CD8-positive, alpha-beta memory T cell (primary cell): ENCODE results near the gene MOCS3. TPM values are rescaled to one million over a fixed set of nuclear protein-coding genes. Genes with fewer than 3 reads are reported as not detected.
A peak's percentile ranks its signal among the peaks of the same experiment; 100 is the strongest.

ENCODE experiments used
- CTCF ChIA-PET: fragments of 350-600 bp; sonication (Branson Sonifier 250); formaldehyde crosslinking; loops from one replicate; lab custom pipeline; 2021; ENCODE audit warnings: antibody characterized with exemption; lab: Charles Lee
- POLR2A ChIA-PET: fragments of 350-600 bp; sonication (Branson Sonifier 250); formaldehyde crosslinking; loops from one replicate; lab custom pipeline; 2021; ENCODE audit warnings: antibody characterized with exemption; lab: Charles Lee
- DNase-seq, 5 donors: peaks; one replicate each; pipeline versions ENCODE4 v3.0.0 to v3.0.0-alpha.2; 2020 to 2022; ENCODE audit warnings: mixed read lengths in 1 of 5
- H3K27ac ChIP-seq: one replicate; pipeline ENCODE4 v1.7.0; 2013; ENCODE audit warnings: low read depth, mild to moderate bottlenecking, low read length, moderate library complexity
- H3K27me3 ChIP-seq: 2 replicates; pipeline ENCODE4 v1.7.0; 2013; ENCODE audit warnings: low read length, mild to moderate bottlenecking; ENCODE audit not compliant: insufficient read depth, poor library complexity, severe bottlenecking
- H3K36me3 ChIP-seq: 2 replicates; pipeline ENCODE4 v1.7.0; 2013; ENCODE audit warnings: mild to moderate bottlenecking, low read length, moderate library complexity; ENCODE audit not compliant: insufficient read depth
- H3K4me1 ChIP-seq: 2 replicates; pipeline ENCODE4 v1.7.0; 2013; ENCODE audit warnings: mild to moderate bottlenecking, low read length, moderate library complexity; ENCODE audit not compliant: insufficient read depth
- H3K4me3 ChIP-seq: 2 replicates; pipeline ENCODE4 v1.7.0; 2013; ENCODE audit warnings: mild to moderate bottlenecking, low read length
- H3K9me3 ChIP-seq: 2 replicates; pipeline ENCODE4 v1.7.0; 2013; ENCODE audit warnings: mild to moderate bottlenecking, low read length
- H3K27ac Mint-ChIP-seq, 8 donors: one replicate each; pipeline ENCODE4 v1.8.0; 2020 to 2021; ENCODE audit warnings: mixed read lengths in 8 of 8, mild to moderate bottlenecking in 6 of 8, inconsistent platforms in 3 of 8, moderate library complexity in 3 of 8
- H3K27me3 Mint-ChIP-seq, 2 donors: one replicate each; pipeline ENCODE4 v1.8.0; 2020 to 2021; ENCODE audit warnings: mixed read lengths in 2 of 2, mild to moderate bottlenecking in 1 of 2, moderate library complexity in 1 of 2
- H3K36me3 Mint-ChIP-seq, 3 donors: one replicate each; pipeline ENCODE4 v1.8.0; 2020 to 2021; ENCODE audit warnings: mixed read lengths in 3 of 3, inconsistent platforms in 1 of 3, mild to moderate bottlenecking in 1 of 3
- H3K4me1 Mint-ChIP-seq, 3 donors: one replicate each; pipeline ENCODE4 v1.8.0; 2020 to 2021; ENCODE audit warnings: mixed read lengths in 3 of 3, inconsistent platforms in 1 of 3, mild to moderate bottlenecking in 1 of 3
- H3K4me3 Mint-ChIP-seq, 7 donors: one replicate each; pipeline ENCODE4 v1.8.0; 2020 to 2021; ENCODE audit warnings: mixed read lengths in 7 of 7, mild to moderate bottlenecking in 6 of 7, moderate library complexity in 4 of 7, inconsistent platforms in 2 of 7
- H3K9me3 Mint-ChIP-seq, 5 donors: one replicate each; pipeline ENCODE4 v1.8.0; 2020 to 2022; ENCODE audit warnings: mixed read lengths in 5 of 5, mild to moderate bottlenecking in 3 of 5, moderate library complexity in 2 of 5, inconsistent platforms in 1 of 5
- polyA plus RNA-seq: library from polyadenylated mRNA; unstranded; fragments of 300-500 nt; fragmentation: Illumina TruSeq; gene quantifications from one replicate; pipeline ENCODE4 v1.2.3, GENCODE V29; 2021
- total RNA-seq, 2 experiments: library from RNA; stranded (reverse); gene quantifications; one replicate each; pipeline ENCODE4 v1.2.3, GENCODE V29; 2021

MOCS3 gene
- total and polyA plus RNA-seq, 3 experiments from 2014 or later, result 3.4 to 8.1 (median 7.9) TPM

DNA sequence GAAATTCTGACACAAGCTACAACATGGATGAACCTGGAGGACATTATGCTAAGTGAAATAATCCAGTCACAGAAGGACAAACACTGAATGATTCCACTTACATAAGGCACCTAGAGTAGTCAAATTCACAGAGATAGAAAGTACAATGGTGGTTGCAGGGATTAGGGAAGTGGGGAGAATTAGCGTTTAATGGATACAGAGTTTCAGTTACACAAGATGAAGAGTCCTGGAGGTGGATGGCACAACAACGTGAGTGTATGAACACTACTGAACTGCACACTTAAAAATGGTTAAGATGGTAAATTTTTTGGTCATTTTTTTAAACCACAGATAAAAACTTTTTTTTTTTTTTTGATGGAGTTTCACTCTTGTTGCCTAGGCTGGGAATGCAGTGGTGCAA lies 24.7 kb downstream of the MOCS3 start:
- H3K9me3 ChIP-seq, result no peaks in the 10 kb centered on the region
- peaks cover 4% of the 10 kb centered on the region for H3K4me1 ChIP-seq
- H3K27me3 ChIP-seq, result peaks cover 9% of the 10 kb centered on the region
- Mint-ChIP-seq H3K9me3 (no peaks in the 10 kb centered on the region), H3K36me3 (no peaks in the 10 kb centered on the region), H3K27ac (no peak overlapping the region), H3K4me1 (peaks cover 4 to 10% (median 6%) of the 10 kb centered on the region in 3 donors), H3K4me3 (no peak overlapping the region), H3K27me3 (peaks cover 45 to 61% of the 10 kb centered on the region in 2 donors)
- ChIA-PET POLR2A (no interaction called here), CTCF (interaction anchor here (1.4 to 1.7 kb wide), 2 partner anchors 8 to 10 kb away, joined by 5 read pairs; no protein-coding TSS in a partner anchor)
- no peak overlapping the region for H3K4me3 ChIP-seq
- H3K27ac ChIP-seq, result no peak overlapping the region
- H3K36me3 ChIP-seq, result no peaks in the 10 kb centered on the region
- DNase-seq, result no peak

DNA sequence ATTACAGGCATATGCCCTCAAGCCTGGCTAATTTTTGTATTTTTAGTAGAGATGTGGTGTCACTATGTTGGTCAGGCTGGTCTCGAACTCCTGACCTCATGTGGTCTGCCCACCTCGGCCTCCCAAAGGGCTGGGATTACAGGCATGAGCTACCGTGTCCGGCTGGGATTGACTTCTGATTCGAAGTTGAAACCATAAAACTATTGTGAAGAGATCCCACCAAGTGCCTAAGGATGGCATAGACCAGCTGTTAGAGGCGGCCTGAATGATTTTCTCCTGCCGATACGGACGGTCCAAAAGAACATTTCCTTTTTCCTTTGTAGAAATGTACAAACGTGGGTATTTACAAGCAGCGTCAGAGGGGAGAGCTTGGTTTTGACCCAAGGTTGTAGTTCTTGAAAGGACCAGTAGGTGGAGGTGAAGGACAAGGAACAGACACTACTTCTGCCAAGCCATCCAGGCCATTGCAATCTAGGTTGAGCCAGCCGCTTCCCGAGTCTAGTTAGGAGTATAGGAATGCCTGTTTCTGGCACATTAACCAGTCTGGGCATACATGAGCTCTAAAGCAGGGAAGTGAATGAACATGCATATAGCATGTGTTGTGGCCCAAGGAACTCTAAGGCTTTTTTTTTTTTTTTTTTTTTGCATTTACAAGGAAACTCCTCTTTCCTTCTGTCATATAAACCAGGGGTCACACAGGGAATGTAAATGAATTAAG lies 29.0 kb downstream of the MOCS3 start:
- Histone ChIP-seq H3K36me3 (no peaks in the 10 kb centered on the region), H3K27me3 (peaks cover 6% of the 10 kb centered on the region), H3K4me1 (no peaks in the 10 kb centered on the region), H3K27ac (no peak overlapping the region), H3K9me3 (no peaks in the 10 kb centered on the region), H3K4me3 (no peak overlapping the region)
- Mint-ChIP-seq H3K27me3 (peaks cover 32 to 38% of the 10 kb centered on the region in 2 donors), H3K27ac (no peak overlapping the region), H3K4me3 (no peak overlapping the region), H3K9me3 (no peaks in the 10 kb centered on the region), H3K36me3 (no peaks in the 10 kb centered on the region), H3K4me1 (peaks cover 0 to 4% (median 3%) of the 10 kb centered on the region in 3 donors)
- ChIA-PET CTCF (interaction anchor here (0.6 to 9.3 kb wide), 26 partner anchors 10 to 641 kb away, joined by 3 to 79 read pairs (median 3); partner anchors contain the start of gene BCAS4), POLR2A (no interaction called here)
- peak; percentile 35 to 69 (median 61) for DNase-seq

DNA sequence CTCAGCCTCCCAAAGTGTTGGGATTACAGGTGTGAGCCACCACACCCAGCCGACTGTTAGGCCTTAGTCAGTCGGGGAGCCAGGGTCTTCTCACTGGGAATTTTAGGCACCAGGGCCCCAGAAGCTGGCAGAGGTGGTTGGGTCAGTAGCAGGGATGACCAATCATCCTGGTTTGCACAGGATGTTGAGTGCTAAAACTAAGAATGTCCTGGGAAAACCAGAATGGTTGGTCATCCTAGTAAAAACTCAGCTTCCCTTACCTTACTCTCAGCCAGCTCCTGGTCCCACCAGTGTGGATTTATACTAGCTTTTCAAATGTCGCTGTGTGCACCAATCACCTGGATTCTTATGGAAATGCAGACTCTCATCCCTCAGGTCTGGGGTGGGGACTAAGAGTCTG lies 32.5 kb downstream of the MOCS3 start:
- peaks cover 3% of the 10 kb centered on the region for H3K27me3 ChIP-seq
- CTCF ChIA-PET, result interaction anchor here (3.0 to 9.3 kb wide), 2 partner anchors 9 to 317 kb away, joined by 14 to 79 read pairs; no protein-coding TSS in a partner anchor
- Mint-ChIP-seq H3K9me3 (no peaks in the 10 kb centered on the region), H3K4me3 (no peak overlapping the region), H3K36me3 (no peaks in the 10 kb centered on the region), H3K27me3 (peaks cover 15 to 21% of the 10 kb centered on the region in 2 donors), H3K27ac (no peak overlapping the region), H3K4me1 (peaks cover 2 to 4% (median 3%) of the 10 kb centered on the region in 3 donors)
- H3K27ac ChIP-seq, result no peak overlapping the region
- H3K4me1 ChIP-seq, result no peaks in the 10 kb centered on the region
- no peak overlapping the region for H3K4me3 ChIP-seq
- POLR2A ChIA-PET, result no interaction called here
- DNase-seq, result no peak
- H3K9me3 ChIP-seq, result no peaks in the 10 kb centered on the region
- no peaks in the 10 kb centered on the region for H3K36me3 ChIP-seq

DNA sequence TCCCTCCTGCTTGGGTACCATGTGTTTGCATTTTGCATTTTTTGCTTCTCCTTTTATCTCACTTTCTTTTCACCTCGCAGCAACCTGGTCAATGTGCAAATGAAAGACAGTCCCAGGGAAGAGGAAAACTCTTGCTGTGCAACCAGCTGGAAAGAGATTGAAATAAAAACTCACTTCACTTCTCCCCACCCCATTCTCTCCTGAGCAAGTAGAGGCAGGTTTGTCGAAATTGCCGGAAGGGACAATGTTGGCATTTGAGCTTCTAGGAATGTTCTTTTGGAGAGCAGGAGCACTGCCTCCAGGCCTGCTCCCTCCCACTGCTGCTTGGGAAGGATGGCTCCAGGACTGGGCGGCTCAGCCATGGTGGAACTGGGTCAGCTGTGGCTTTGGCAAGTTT lies 33.7 kb downstream of the MOCS3 start:
- H3K9me3 Mint-ChIP-seq, result no peaks in the 10 kb centered on the region
- peaks cover 2 to 4% (median 3%) of the 10 kb centered on the region in 3 donors for H3K4me1 Mint-ChIP-seq
- Histone ChIP-seq H3K27me3 (peaks cover 3% of the 10 kb centered on the region), H3K9me3 (no peaks in the 10 kb centered on the region), H3K4me3 (no peak overlapping the region), H3K27ac (no peak overlapping the region), H3K4me1 (no peaks in the 10 kb centered on the region), H3K36me3 (no peaks in the 10 kb centered on the region)
- POLR2A ChIA-PET, result no interaction called here
- CTCF ChIA-PET, result interaction anchor here (2.3 to 9.3 kb wide), 3 partner anchors 10 to 334 kb away, joined by 5 to 79 read pairs (median 7); no protein-coding TSS in a partner anchor
- H3K27me3 Mint-ChIP-seq, result peaks cover 10 to 14% of the 10 kb centered on the region in 2 donors
- peak overlapping the region in 1 of 8 donors; percentile 50 for H3K27ac Mint-ChIP-seq
- DNase-seq, result no peak
- H3K4me3 Mint-ChIP-seq, result no peak overlapping the region
- H3K36me3 Mint-ChIP-seq, result no peaks in the 10 kb centered on the region

DNA sequence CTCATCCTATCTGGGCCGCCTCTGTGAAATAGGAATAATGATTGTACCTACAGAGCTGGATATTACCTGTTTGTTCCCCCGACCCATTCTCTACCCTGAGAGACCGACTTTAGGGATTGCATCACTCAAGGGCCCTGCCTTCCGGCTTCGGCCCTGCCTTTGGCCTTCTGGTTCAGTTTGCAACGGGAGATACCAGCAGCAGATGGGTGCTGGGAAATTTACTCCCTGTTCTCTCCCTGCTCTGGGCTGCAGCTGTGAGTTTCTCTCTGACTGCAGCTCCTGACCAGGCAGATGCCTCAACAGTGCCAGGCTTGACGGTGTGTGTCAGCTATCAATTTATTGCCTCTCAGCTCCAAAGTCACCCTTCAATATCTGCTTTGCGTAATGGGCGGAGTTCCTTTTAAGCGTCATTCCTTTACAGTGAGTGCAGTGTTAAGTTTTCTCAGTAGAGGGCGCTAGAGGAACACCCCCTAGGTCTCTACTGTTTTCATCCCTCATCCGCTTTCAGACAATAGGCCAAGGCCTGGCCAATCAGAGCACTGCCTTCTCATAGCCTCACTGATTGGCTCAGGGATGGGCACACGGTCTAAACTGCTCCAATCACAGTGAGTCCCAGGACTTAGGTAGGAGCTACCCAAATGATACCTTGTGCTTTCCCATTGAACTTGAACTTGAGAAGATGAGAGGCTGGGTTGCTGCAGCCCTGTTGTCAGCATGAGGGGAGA lies 34.3 kb downstream of the MOCS3 start:
- no peak overlapping the region for H3K4me3 Mint-ChIP-seq
- DNase-seq, result peak in 2 of 5 donors; percentile 24 to 34
- CTCF ChIA-PET, result interaction anchor here (0.6 to 9.3 kb wide), 6 partner anchors 10 to 922 kb away, joined by 3 to 79 read pairs (median 4); partner anchors contain the start of gene BCAS4
- H3K36me3 Mint-ChIP-seq, result no peaks in the 10 kb centered on the region
- peaks cover 0 to 2% (median under 1%) of the 10 kb centered on the region in 3 donors for H3K4me1 Mint-ChIP-seq
- Histone ChIP-seq H3K27ac (no peak overlapping the region), H3K36me3 (no peaks in the 10 kb centered on the region), H3K4me1 (no peaks in the 10 kb centered on the region), H3K4me3 (no peak overlapping the region), H3K27me3 (peaks cover 2% of the 10 kb centered on the region), H3K9me3 (no peaks in the 10 kb centered on the region)
- POLR2A ChIA-PET, result no interaction called here
- no peaks in the 10 kb centered on the region for H3K9me3 Mint-ChIP-seq
- H3K27ac Mint-ChIP-seq, result peak overlapping the region in 1 of 8 donors; percentile 50
- H3K27me3 Mint-ChIP-seq, result peaks cover 6 to 11% of the 10 kb centered on the region in 2 donors

DNA sequence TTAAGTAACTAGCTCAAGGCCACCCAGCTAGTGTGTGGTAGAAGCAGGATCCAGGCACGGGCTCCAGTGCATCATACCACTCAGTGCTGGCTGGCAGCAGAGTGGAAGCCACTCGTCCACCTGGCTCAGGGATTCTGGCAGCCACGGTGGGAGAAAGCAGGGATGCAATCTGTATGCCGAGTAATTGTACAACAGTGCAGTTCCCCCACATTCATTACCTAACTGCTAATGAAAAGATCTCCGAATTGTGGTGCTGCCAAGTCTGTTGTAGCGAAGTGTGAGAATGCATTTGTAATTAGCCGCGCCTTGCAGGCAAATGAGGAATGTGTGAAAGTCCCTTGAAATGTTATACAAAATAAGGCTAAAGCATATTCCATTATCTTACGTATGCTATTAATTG lies 35.3 kb downstream of the MOCS3 start:
- CTCF ChIA-PET, result interaction anchor here (0.9 to 2.3 kb wide), 3 partner anchors 11 to 199 kb away, joined by 3 to 5 read pairs (median 4); partner anchors contain the start of gene BCAS4
- peaks cover 6 to 18% of the 10 kb centered on the region in 2 donors for H3K27me3 Mint-ChIP-seq
- H3K27ac Mint-ChIP-seq, result no peak overlapping the region

DNA sequence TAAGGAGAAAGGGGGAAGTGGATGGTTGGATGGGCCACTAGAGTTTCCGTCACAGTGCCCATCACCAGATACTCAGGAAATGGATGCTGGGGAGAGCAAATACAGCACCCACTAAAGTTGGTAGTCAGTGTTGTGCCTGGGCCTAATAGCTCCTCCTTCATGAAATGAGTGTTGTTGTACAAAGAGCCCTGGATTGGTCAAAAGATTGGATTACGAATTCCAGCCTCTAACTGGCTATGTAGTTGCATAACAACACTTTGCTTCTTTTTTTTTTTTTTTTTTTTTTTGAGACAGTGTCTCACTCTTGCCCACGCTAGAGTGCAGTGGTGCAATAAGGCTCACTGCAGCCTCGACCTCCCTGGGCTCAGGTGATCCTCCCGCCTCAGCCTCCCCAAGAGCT lies 36.9 kb downstream of the MOCS3 start:
- peaks cover 10 to 26% of the 10 kb centered on the region in 2 donors for H3K27me3 Mint-ChIP-seq
- H3K9me3 Mint-ChIP-seq, result no peaks in the 10 kb centered on the region
- Histone ChIP-seq H3K4me1 (no peaks in the 10 kb centered on the region), H3K27me3 (no peaks in the 10 kb centered on the region), H3K27ac (no peak overlapping the region), H3K4me3 (no peak overlapping the region), H3K36me3 (no peaks in the 10 kb centered on the region), H3K9me3 (no peaks in the 10 kb centered on the region)
- ChIA-PET CTCF (interaction anchor here (1.3 to 3.1 kb wide), 2 partner anchors 8 to 15 kb away, joined by 5 to 16 read pairs; no protein-coding TSS in a partner anchor), POLR2A (no interaction called here)
- peaks cover 0 to 2% (median 0%) of the 10 kb centered on the region in 3 donors for H3K4me1 Mint-ChIP-seq
- H3K27ac Mint-ChIP-seq, result peak overlapping the region in 1 of 8 donors; percentile 57
- H3K36me3 Mint-ChIP-seq, result no peaks in the 10 kb centered on the region
- H3K4me3 Mint-ChIP-seq, result no peak overlapping the region
- DNase-seq, result no peak

More for the DNA sequence above, 35.3 kb downstream of the MOCS3 start:
- POLR2A ChIA-PET, result no interaction called here
- Histone ChIP-seq H3K9me3 (no peaks in the 10 kb centered on the region), H3K4me3 (no peak overlapping the region), H3K36me3 (no peaks in the 10 kb centered on the region), H3K27ac (no peak overlapping the region), H3K27me3 (no peaks in the 10 kb centered on the region), H3K4me1 (no peaks in the 10 kb centered on the region)
- no peaks in the 10 kb centered on the region for H3K9me3 Mint-ChIP-seq
- no peak overlapping the region for H3K4me3 Mint-ChIP-seq
- H3K36me3 Mint-ChIP-seq, result no peaks in the 10 kb centered on the region
- H3K4me1 Mint-ChIP-seq, result peaks cover 0 to 2% (median 0%) of the 10 kb centered on the region in 3 donors
- no peak for DNase-seq
